Left hindlimb (tissue), 1 donor: ENCODE data around the gene OGFOD1.

Source experiments
- DNase-seq: peaks from one replicate; pipeline ENCODE4 v3.0.0-alpha.2; 2018

OGFOD1 gene

GRCh38 chr16:56450986-56451752, at the start of gene OGFOD1, which contains the start of gene NUDT21:
Gene OGFOD1 (plus strand): TSS chr16:56451554. CDS start chr16:56451613, 59 bp downstream.
Gene NUDT21 (minus strand): TSS chr16:56451332. CDS start chr16:56451202, 130 bp downstream.
- DNase-seq, result peak; percentile 96

- DNase-seq, result no peak
Measured at GRCh38 chr16:56405977-56406672, 45.2 kb upstream of the OGFOD1 start.

GRCh38 chr16:56408379-56409098, 42.8 kb upstream of the OGFOD1 start:
- no peak for DNase-seq

GRCh38 chr16:56409195-56409594, 42.2 kb upstream of the OGFOD1 start:
- DNase-seq, result no peak

GRCh38 chr16:56411123-56411522, 40.2 kb upstream of the OGFOD1 start:
- DNase-seq, result no peak

- no peak for DNase-seq
Measured at GRCh38 chr16:56411624-56412023, 39.7 kb upstream of the OGFOD1 start.

- no peak for DNase-seq
Measured at GRCh38 chr16:56413381-56413780, 38.0 kb upstream of the OGFOD1 start.

GRCh38 chr16:56414366-56414765, 37.0 kb upstream of the OGFOD1 start:
- DNase-seq, result no peak

- no peak for DNase-seq
Measured at GRCh38 chr16:56415875-56416274, 35.5 kb upstream of the OGFOD1 start.

- DNase-seq, result no peak
Measured at GRCh38 chr16:56417138-56417537, 34.2 kb upstream of the OGFOD1 start.

- DNase-seq, result no peak
Measured at GRCh38 chr16:56419740-56420548, 31.4 kb upstream of the OGFOD1 start.

GRCh38 chr16:56420613-56421012, 30.7 kb upstream of the OGFOD1 start:
- no peak for DNase-seq

GRCh38 chr16:56421313-56421712, 30.0 kb upstream of the OGFOD1 start:
- no peak for DNase-seq

GRCh38 chr16:56421976-56422669, 29.2 kb upstream of the OGFOD1 start:
- DNase-seq, result no peak

- no peak for DNase-seq
Measured at GRCh38 chr16:56422896-56423441, 28.4 kb upstream of the OGFOD1 start.

GRCh38 chr16:56423584-56424403, 27.6 kb upstream of the OGFOD1 start:
- DNase-seq, result no peak

- DNase-seq, result no peak
Measured at GRCh38 chr16:56424404-56424764, 27.0 kb upstream of the OGFOD1 start.

GRCh38 chr16:56424791-56425438, 26.4 kb upstream of the OGFOD1 start:
- DNase-seq, result peak; percentile 60

GRCh38 chr16:56425439-56425832, 25.9 kb upstream of the OGFOD1 start, which contains the start of gene AMFR:
Gene AMFR (minus strand): TSS chr16:56425545. CDS start chr16:56425327, 218 bp downstream.
- peak; percentile 76 for DNase-seq

- no peak for DNase-seq
Measured at GRCh38 chr16:56426585-56426984, 24.8 kb upstream of the OGFOD1 start.
